Colonic mucosa (tissue), 4 donors: ENCODE results near the gene ATAD1. TPM values are rescaled to one million over a fixed set of nuclear protein-coding genes. Genes with fewer than 3 reads are reported as not detected.

Experiments
- DNase-seq: peaks from one replicate; pipeline ENCODE4 v3.0.0-alpha.2; 2020
- H3K27ac ChIP-seq: fragments of 200-600 bp; one replicate; pipeline ENCODE4 v1.8.0; 2021
- H3K27me3 ChIP-seq: fragments of 200-600 bp; one replicate; pipeline ENCODE4 v1.8.0; 2021
- H3K36me3 ChIP-seq: fragments of 200-600 bp; one replicate; pipeline ENCODE4 v1.8.0; 2021
- H3K4me1 ChIP-seq: fragments of 200-600 bp; one replicate; pipeline ENCODE4 v1.8.0; 2021; ENCODE audit warnings: mild to moderate bottlenecking
- H3K4me3 ChIP-seq: fragments of 200-600 bp; one replicate; pipeline ENCODE4 v1.8.0; 2021
- H3K9ac ChIP-seq, 2 donors: one replicate each; pipeline ENCODE4 v1.7.0; 2013; ENCODE audit warnings: control low read depth in 2 of 2, low read depth in 2 of 2, low read length in 2 of 2
- H3K9me3 ChIP-seq: fragments of 200-600 bp; one replicate; pipeline ENCODE4 v1.8.0; 2021
- intact Hi-C: fragments of 100-400 bp; cut with DNase I; formaldehyde crosslinking; loops from one replicate; pipeline ENCODE4 v1.14.1; 2022
- total RNA-seq, 2 donors: library from RNA; stranded (reverse); fragmentation: NEBNext Ultra II Directional in 1 of 2; extraction: Animal tissue kit (Norgen Biotek cat#: 25700) in 1 of 2; gene quantifications; one replicate each; pipeline ENCODE4 v1.2.1, GENCODE V29; 2021
- TF ChIP-seq, protein P1 (sequence below): fragments of 200-600 bp; IDR thresholded peaks from one replicate; pipeline ENCODE4 v1.8.0; 2022; ENCODE audit warnings: antibody characterized with exemption, mild to moderate bottlenecking
- donor health status: healthy.
- donor health status: DM: no; HTN: no; CAD: no.
- donor health status: DM: no; HTN: no; CAD: no.

The ATAD1 gene
- total RNA-seq, 2 donors from 2014 or later, result 38.1 to 59.9 TPM

DNA sequence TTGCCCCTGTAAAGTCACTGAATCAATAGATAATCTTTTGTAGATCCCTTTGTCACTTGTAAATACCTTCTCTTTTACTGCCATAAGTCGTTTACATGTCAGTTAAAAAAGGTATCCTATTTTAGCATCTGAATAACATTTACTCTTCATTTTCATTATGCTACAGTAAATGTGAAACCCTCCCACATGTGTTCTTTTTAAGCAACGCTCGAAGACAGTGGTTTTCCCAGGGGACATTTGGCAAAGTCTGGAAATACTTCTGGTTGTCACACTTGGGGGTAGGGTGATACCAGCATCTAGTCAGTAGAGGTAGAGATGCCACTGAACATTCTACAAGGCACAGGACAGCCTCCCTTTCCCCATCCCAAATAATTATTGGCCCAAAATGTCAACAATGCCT is 23.7 kb downstream of the ATAD1 start:
- Histone ChIP-seq H3K27me3 (no peaks in the 10 kb centered on the region), H3K36me3 (no peaks in the 10 kb centered on the region), H3K4me3 (no peak overlapping the region), H3K9ac (no peak overlapping the region), H3K27ac (no peak overlapping the region), H3K4me1 (no peaks in the 10 kb centered on the region), H3K9me3 (no peaks in the 10 kb centered on the region)
- intact Hi-C loops, result no loop called here
- no peak for DNase-seq
- TF ChIP-seq, protein P1, sequence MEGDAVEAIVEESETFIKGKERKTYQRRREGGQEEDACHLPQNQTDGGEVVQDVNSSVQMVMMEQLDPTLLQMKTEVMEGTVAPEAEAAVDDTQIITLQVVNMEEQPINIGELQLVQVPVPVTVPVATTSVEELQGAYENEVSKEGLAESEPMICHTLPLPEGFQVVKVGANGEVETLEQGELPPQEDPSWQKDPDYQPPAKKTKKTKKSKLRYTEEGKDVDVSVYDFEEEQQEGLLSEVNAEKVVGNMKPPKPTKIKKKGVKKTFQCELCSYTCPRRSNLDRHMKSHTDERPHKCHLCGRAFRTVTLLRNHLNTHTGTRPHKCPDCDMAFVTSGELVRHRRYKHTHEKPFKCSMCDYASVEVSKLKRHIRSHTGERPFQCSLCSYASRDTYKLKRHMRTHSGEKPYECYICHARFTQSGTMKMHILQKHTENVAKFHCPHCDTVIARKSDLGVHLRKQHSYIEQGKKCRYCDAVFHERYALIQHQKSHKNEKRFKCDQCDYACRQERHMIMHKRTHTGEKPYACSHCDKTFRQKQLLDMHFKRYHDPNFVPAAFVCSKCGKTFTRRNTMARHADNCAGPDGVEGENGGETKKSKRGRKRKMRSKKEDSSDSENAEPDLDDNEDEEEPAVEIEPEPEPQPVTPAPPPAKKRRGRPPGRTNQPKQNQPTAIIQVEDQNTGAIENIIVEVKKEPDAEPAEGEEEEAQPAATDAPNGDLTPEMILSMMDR, result no peak

DNA sequence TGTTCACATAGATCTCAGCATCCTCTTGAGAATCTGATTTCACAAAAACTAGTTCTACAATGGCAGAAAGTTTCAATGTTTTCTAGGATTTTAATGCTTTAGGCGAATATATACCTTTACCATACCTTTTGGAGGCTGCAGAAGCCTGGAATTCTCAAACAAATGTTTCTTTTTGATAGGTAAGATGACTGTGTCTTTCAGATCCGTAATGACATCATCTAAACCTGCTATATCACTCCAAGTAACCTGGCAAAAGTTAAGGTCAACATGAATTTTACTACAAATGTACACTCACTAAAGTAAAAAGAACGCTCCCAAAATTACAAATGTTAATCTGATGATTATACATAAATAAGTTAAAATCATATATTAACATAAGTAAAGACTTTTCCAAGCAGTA is 27.8 kb downstream of the ATAD1 start:
- Histone ChIP-seq H3K9me3 (no peaks in the 10 kb centered on the region), H3K4me1 (no peaks in the 10 kb centered on the region), H3K36me3 (no peaks in the 10 kb centered on the region), H3K27ac (no peak overlapping the region), H3K4me3 (no peak overlapping the region), H3K9ac (no peak overlapping the region), H3K27me3 (no peaks in the 10 kb centered on the region)
- intact Hi-C loops, result no loop called here
- no peak for DNase-seq
- TF ChIP-seq, protein P1, result no peak

DNA sequence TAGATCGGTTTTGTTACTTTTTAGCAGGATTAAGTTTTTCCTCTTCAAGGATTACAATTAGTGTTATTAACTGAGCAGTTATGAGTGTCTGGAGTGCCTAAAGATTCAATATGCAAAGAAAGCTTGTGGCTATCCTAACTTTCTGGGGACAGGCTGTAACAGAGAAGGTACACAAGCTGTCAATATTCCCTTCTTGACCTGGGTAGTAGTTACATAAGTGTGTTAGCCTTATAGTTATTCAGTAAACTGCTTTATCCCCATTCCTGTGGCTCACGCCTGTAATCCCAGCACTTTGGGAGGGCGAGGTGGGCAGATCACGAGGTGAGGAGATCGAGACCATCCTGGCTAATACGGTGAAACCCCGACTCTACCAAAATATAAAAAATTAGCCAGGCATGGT is 31.6 kb downstream of the ATAD1 start:
- H3K9ac ChIP-seq, result no peak overlapping the region
- intact Hi-C loops, result no loop called here
- no peaks in the 10 kb centered on the region for H3K27me3 ChIP-seq
- no peak overlapping the region for H3K27ac ChIP-seq
- H3K36me3 ChIP-seq, result no peaks in the 10 kb centered on the region
- H3K4me3 ChIP-seq, result no peak overlapping the region
- TF ChIP-seq, protein P1, result no peak
- no peak for DNase-seq
- no peaks in the 10 kb centered on the region for H3K4me1 ChIP-seq
- no peaks in the 10 kb centered on the region for H3K9me3 ChIP-seq

DNA sequence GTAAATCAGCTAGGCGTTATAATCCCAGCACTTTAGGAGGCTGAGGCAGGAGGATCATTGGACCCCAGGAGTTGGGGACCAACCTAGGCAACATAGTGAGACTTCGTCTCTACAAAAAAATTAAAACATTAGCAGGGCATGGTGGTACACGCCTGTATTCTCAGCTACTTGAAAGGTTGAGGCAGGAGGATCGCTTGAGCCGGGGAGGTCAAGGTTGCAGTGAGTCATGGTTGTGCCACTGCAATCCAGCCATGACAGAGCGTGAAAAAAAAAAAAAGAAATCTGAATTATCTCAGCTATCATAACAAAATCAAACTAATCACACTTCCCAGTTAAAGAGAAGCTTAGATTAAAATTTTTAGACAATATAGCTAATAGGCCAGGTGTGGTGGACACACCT is 35.3 kb downstream of the ATAD1 start:
- TF ChIP-seq, protein P1, result no peak
- H3K4me1 ChIP-seq, result no peaks in the 10 kb centered on the region
- DNase-seq, result no peak
- no peak overlapping the region for H3K27ac ChIP-seq
- intact Hi-C loops, result no loop called here
- H3K4me3 ChIP-seq, result no peak overlapping the region
- H3K9ac ChIP-seq, result no peak overlapping the region
- H3K9me3 ChIP-seq, result no peaks in the 10 kb centered on the region
- no peaks in the 10 kb centered on the region for H3K27me3 ChIP-seq
- no peaks in the 10 kb centered on the region for H3K36me3 ChIP-seq

DNA sequence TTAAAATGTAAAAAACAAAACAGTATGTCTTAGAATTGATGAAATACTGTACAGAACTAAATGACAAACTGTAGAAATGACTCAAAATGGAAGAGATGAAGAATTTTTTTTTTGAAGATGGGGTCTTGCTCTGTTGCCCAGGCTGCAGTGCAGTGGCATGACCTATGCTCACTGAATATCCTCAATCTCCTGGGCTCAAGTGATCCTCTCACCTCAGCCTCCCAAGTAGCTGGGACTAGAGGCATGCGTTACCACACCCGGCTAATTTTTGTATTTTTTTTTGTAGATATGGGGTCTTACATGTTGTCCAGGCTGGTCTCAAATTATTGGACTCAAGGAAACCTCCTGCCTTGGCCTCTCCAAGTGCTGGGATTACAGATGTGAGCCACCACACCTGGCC is 36.5 kb downstream of the ATAD1 start:
- H3K4me3 ChIP-seq, result no peak overlapping the region
- intact Hi-C loops, result no loop called here
- no peaks in the 10 kb centered on the region for H3K27me3 ChIP-seq
- no peaks in the 10 kb centered on the region for H3K36me3 ChIP-seq
- H3K27ac ChIP-seq, result no peak overlapping the region
- H3K4me1 ChIP-seq, result no peaks in the 10 kb centered on the region
- TF ChIP-seq, protein P1, result no peak
- no peak overlapping the region for H3K9ac ChIP-seq
- DNase-seq, result no peak
- no peaks in the 10 kb centered on the region for H3K9me3 ChIP-seq

DNA sequence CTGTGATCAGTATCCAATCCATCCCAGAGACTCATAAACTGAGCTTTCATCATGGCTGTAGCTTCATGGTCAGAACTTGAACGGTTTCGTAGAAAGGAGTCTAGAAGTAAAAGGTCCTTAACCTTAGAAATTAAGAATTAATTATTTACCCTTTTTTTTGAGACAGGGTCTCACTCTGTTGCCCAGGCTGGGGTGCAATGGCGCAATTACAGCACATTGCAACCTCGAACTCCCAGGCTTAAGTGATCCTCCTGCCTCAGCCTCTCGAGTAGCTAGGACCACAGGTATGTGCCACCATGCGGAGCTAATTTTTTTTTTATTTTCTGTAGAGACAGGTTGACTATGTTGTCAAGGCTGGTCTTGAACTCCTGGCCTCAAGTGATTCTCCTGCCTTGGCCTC is 41.7 kb downstream of the ATAD1 start:
- intact Hi-C loops, result no loop called here
- Histone ChIP-seq H3K27me3 (no peaks in the 10 kb centered on the region), H3K4me3 (no peak overlapping the region), H3K4me1 (no peaks in the 10 kb centered on the region), H3K36me3 (no peaks in the 10 kb centered on the region), H3K9me3 (no peaks in the 10 kb centered on the region), H3K27ac (no peak overlapping the region), H3K9ac (no peak overlapping the region)
- TF ChIP-seq, protein P1, result no peak
- DNase-seq, result no peak
